H1 (cell line): ENCODE data around the gene FBLIM1. TPM values are rescaled to one million over a fixed set of nuclear protein-coding genes. Genes with fewer than 3 reads are reported as not detected.

Source experiments
- EP300 ChIP-seq, 2 experiments: IDR thresholded peaks; 1 replicate in 1 of 2; 2 replicates in 1 of 2; pipeline ENCODE4 v1.6.1; 2011 to 2012; ENCODE audit warnings: low read depth in 2 of 2, low read length in 2 of 2, mild to moderate bottlenecking in 2 of 2, borderline replicate concordance in 1 of 2, inconsistent platforms in 1 of 2, moderate library complexity in 1 of 2
- polyA plus RNA-seq, 7 experiments: library from polyadenylated mRNA; depleted of rRNA in 3 of 7; stranded (reverse) in 5 of 7; unstranded in 2 of 7; fragments of >200 nt in 5 of 7; fragments of 200-250 nt in 2 of 7; gene quantifications; 1 replicate in 5 of 7; 2 replicates in 1 of 7; 4 replicates in 1 of 7; pipeline versions ENCODE4 v1.2.1 to v1.2.3, GENCODE V29; 2011 to 2013; ENCODE audit warnings: missing spikeins in 2 of 7, mixed read lengths in 2 of 7
- total RNA-seq: library from RNA; stranded (reverse); fragmentation: NEBNext Ultra II Directional; extraction: Animal tissue kit (Norgen Biotek cat#: 25700); gene quantifications from 2 replicates; pipeline ENCODE4 v1.2.1, GENCODE V29; 2021

Gene FBLIM1
- total and polyA plus RNA-seq, 2 of the 8 experiments (the other 6 are each of a cell fraction or from before 2014, with no cell fraction given): 66.6 to 66.7 TPM

DNA sequence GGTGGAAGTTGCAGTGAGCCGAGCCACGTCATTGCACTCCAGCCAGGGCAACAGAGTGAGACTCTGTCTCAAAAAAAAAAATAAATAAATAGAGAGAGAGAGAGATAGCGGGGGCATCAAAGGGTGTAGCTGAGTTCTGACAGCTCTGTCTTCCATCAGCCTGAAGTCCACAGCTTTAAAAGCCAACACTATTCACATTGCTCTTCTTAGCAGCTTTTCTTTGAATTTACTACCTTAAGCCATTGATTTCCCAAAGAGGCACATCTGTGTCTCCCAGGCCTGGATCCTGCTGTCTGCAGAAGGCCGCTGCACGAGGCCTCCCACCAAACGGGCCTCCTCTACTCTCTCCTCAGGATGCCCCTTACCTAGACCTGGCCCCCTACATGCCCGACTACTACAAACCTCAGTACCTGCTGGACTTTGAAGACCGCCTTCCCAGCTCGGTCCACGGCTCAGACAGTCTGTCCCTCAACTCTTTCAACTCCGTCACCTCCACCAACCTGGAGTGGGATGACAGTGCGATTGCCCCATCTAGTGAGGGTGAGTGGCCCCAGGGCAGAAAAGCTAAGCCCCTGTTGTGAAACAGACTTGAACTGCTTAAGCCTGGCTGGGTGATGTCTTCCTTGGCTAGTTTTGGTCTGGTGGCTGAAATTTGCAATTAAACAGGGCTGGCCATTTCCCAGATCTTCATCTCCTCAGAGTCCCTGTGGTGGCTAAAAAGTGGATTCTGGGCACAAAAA, 39.0 kb upstream of the FBLIM1 start (continued):
- TF ChIP-seq EP300 (IDR thresholded peaks at IDR 0.05; ENCODE audit: borderline replicate concordance in 1 of 2, low read depth in 2 of 2, low read length in 2 of 2): no peak
- TF ChIP-seq, all 59 proteins: peak for 2
